HG03280 (cell line): ENCODE results near the gene WTAP.
"Not testable (repeated sequence)": the region's sequence is repeated elsewhere in the genome, so short reads cannot be mapped to it uniquely, and the experiment has no call there.

Source experiments
- ATAC-seq: cut with Tn5 transposase; IDR thresholded peaks from one replicate; pipeline ENCODE4 v1.9.1; 2021; ENCODE audit warnings: mild to moderate bottlenecking, moderate library complexity; ENCODE audit not compliant: unreplicated experiment

The WTAP gene

DNA sequence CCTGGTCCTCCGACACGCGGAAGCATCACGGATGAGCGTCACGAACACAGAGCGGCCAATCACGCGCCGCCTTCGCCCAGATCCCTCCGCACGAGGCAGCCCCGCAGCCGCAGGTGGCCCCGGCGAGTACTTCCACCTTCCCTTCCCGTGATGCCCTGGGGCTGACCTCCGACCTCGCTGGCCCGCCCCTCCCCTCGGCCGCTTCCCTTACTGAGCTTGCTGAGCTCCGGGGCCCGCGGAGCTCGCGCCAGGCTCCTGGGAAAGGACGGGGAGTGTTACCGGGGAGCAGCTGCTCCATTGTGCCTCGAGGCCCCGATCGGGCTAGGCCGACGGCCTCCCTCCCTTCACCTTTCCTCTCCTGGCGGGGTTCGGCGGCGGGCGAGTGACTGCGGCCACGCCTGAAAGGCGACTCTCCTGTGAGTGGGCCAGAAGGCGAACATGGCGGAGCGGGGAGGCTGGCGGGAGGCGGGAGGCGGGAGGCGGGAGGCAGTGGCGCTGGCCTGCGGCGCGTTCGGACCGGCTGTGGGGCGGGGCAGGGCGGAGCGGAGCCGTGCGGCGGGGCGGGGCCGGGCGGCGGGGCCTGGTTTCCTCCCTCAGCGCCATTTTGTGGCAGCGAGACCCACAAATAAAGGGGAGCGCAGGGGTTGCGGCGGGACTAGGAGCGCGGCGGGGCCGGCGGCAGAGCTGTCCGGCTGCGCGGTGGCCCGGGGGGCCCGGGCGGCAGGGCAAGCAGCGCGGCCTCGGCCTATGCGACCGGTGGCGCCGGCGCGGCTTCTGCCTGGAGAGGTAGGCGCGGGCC lies at the start of gene WTAP:
Gene WTAP, plus strand, starts transcription at position 589 of the 799 bp plus-strand sequence. CDS start 8,760 bp downstream, outside the sequence.
- peak; percentile 75 for ATAC-seq

DNA sequence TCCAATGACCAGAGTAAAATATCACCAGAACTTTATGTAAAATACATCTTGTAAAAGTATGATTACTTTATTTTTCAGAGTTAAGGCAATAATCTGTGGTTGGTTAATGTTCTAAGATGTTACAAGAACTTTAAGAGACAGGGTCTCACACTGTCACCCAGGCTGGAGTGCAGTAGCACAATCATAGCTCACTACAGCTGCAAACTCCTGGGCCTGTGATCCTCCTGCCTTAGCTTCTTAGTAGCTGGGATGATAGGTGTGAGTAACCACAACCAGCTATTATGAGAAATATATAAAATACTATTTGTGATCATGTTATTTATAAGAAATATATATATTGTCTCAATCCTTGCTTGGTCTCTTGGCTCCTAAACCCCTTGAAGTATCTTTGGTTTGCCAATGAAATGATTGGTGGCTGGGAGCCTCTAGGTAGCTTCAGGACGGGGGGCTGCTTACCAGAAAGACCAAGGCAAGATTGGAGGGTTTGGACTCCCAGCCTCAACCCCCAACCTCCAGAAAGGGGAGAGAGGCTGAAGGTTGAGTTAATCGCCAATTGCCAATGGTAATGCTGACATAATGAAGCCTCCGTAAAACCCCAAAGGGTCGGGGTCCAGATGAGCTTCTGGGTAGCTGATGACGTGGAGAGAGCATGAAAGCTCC lies 49.7 kb upstream of the WTAP start:
- no peak for ATAC-seq

DNA sequence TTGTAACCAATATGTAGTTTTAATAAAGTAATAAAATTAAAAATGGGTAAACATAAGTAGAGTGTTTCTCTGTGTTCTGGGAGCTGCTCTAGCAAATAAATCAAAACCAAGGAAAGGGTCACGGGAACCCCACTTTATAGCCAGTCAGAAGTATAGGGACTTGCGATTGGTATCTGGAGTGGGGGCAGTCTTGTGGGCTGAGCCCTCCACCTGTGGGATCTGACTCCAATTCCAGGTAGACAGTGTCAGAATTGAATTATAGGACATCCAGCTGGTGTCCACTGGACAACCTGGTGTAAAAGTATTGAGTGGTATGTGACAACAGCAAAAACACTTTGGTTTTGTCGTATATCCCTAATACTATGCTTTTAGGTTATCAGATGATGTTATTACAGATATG lies 48.7 kb upstream of the WTAP start:
- no peak for ATAC-seq

DNA sequence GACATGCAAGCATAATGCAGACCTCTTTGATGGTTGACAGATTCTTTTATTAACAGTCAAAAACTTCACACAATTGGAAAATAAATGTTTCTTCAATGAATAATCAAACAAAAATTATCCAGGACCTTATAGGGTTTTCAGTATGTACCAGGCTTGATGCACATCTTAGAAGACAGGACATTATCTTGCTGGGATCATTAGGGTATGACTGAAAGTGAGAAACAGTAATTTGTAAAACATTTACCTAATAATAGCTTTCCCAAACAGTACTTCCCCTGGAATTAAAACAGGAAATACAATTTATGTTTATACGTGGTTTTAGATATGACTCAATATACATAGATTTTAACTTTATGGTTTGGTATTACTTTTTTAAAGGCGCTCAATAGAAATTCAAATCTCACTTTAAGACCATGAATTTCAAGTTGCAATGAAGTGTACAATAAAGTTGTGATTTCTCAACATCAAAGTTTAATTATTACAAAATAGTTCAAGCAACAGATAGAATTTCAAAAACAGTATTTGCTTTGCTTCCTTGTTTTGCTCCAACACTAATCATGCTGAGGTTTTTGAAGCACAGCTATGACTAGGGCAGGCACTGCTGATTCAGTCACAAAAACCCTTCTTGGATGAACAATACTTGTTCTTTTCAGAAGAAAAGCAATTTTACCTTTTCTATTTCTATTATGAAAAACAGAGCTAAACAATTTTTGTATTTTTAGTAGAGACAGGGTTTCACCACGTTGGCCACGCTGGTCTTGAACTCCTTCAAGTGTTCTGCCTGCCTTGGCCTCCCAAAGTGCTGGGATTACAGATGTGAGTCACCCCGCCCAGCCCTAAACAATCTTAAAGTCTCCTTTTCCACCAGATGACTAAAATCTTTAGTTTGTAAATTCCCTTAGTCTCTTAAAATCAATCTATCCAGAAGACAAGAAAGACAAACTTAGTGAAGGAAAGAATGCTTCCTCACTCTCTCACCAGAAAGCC lies 47.9 kb upstream of the WTAP start:
- no peak for ATAC-seq

DNA sequence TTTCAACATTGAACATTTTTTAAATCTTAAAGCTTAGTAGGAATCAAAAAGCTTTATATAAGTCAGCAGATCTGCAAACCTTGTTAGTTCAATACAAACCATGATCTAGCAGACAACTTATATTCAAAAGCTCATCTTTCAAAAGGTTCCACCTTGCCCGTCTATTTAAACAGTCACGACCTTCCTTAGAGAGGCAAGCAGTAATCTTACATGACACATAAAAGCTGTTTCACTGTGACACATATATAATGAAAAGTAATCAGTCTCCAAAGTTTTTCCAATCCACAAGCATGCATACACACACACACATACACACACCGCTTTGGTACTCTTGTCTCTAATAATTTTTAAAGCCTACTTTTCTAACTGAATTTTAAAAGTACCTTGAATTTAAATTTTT lies 47.2 kb upstream of the WTAP start:
- no peak for ATAC-seq

DNA sequence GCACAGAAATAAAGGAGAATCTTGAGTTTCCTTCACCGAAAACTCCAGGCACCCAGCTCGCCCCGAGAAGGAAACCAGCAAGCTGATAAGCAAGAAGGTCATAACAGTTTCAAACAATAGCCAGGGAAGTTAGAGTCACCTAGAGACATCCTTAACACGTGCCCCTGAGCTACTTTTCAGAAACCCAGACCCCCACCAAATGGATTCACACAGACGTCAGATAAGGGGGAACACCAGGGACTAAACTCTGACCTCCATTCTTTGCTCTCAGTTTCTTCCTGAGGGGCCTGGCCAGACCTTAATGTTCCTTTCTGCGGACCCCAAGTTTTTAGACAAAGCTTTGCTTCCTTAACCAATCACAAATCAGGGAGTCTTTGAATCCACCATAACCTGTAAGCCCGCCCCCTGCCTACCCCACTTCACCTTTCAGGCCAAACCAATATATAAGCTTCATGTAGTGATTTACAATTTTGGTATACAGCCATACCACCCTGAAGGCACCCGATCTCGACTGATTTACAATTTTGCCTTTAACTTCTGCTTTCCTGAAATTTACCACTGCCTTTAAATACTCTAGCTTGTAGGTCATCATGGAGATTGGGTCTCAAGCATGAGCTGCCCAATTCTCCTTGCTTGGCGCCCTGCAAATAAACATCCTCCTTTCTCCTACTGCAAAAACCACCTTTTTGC lies 46.0 kb upstream of the WTAP start:
- ATAC-seq = no peak

DNA sequence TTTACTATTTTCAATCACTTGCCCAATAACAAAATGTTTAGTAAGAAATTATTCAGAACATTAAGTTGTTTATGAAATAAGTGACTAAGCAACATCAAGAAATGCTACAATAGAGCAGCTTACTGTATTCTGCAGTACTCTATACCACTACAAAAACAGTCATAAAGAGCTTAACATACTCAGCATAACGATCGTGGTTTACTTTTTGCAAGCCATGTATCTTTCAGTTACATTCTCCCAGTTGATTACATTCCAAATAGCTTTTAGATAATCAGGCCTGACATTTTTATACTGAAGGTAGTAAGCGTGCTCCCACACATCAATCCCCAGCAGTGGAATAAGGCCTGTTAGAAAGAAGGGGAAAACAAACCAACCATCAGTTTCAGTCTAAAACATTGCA lies 45.0 kb upstream of the WTAP start:
- no peak for ATAC-seq

DNA sequence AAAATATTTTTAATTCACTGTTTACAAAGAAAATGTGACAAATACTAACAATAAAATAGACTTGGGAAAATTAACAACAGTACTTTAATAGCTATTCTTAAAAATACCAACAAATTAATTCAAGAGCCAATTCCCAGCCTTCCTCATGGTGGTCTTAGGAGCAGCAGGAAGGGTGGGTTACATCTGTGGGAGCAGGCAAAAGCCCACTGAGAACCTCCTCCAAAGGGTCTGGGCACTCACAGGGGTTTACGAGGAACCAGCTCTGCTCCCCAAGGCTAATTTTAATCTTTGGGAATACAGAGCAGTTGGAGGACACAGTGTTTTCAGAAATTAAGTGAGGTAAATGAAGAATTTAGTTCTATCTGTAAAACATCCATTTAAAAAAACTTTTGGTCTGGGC lies 44.5 kb upstream of the WTAP start:
- no peak for ATAC-seq

DNA sequence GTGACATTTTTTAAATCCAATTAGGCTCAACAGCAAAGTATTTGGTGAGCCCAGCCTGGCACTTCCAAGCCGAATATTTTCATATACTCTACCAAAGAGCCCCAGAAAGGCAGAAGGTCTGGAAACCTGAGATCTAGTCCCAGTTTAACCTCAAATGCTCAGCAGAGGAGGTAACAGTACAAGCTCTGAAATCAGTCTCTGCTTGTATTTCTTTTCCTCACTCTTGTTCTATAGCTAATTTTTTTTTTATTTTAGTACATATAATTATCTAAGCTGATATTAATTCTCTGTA lies 43.3 kb upstream of the WTAP start:
- no peak for ATAC-seq

DNA sequence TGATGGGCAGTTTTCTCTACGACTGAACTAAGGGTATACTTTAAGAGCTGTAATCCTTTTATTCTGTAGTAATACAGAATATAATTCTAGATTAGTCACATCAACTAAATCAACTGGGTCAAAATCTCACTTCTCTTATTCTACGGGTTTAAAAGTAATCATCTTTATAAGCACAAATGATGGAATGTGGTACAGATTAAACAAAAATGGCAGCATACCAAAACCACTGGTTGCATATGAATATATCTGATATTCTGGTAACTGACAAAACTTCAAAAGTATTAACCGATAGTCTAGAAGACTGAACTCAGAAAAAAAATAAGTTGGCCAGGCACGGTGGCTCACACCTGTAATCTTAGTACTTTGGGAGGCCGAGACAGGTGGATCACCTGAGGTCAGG lies 41.3 kb upstream of the WTAP start:
- ATAC-seq = no peak

DNA sequence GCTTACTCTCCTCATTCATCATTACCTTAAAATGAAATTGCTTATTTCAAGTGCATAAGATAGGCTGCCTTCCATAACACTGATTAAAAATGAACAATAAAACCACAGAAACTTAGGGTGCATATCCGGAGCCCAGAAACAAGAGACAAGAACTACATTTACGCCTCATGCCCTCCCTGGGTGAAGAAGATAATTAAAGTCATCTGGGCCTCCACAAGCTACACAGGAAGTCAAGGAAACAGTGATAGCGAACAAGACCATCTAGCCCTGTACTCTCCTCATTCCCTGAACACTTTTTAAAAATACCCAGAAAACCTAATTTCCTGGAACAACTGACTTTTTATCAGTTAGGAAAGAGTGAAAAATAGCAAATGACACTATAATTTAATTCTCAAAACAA lies 40.6 kb upstream of the WTAP start:
- no peak for ATAC-seq

DNA sequence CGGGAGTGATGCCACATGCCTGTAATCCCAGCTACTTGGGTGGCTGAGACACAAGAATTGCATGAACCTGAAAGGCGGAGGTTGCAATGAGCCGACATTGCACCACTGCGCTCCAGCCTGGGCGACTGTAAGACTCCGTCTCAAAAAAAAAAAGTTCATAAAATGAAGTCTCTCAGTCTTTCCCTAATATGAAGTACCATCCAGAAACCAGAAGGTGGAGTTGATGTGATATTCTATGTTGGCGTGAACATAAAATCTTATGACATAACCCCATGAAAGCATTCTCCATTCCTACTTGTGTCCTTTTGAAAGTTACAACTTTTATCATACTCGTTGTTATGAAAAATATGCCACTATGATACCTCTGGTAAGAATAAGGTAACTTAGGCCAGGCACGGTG lies 40.0 kb upstream of the WTAP start:
- no peak for ATAC-seq

DNA sequence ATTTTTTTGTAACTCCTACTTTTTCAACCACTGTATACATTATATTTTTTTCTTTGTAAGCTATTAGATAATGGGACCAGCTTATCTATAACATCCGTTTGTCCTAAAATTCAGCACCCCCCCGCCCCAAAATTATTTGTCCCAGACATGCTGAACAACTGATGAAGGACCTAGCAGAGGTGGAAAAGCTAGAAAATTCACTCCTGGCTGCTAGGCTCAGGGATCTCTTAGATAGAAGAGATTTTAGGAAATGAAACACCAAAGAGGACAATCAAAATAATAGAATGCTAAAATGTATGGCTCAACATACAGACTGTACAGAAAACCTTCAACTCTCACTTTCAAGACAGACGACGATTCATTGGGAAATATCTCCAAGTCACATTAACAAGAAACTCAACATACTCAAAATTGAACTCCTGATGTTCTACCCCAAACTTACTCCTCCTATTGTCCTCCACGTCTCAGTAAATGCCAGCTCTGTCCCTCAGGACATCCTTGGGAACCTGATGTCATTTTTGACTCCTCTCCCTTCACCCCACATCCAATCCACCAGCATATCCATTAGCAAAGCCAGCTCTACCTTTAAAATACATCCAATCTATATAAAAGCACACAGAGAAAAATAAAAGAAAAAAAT lies 38.9 kb upstream of the WTAP start:
- no peak for ATAC-seq

DNA sequence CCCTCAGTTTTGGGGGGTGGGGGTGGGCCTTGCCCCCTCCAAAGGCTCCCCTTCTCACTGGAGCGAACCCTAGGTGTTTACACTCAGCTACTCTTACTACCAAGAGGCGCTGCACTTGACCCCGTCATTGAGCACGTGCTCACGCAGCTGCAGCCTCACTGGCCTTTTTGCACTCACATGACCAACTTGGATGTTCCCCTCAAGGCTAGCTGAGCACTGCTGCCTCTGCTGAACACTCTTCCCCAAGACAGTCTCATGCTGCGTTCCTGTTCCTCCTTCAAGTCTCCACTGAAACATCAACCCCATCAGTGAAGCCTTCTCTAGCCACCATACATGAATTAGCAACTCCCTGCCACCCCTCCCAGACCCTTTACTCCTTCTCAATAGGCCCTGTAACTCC lies 38.3 kb upstream of the WTAP start:
- no peak for ATAC-seq

DNA sequence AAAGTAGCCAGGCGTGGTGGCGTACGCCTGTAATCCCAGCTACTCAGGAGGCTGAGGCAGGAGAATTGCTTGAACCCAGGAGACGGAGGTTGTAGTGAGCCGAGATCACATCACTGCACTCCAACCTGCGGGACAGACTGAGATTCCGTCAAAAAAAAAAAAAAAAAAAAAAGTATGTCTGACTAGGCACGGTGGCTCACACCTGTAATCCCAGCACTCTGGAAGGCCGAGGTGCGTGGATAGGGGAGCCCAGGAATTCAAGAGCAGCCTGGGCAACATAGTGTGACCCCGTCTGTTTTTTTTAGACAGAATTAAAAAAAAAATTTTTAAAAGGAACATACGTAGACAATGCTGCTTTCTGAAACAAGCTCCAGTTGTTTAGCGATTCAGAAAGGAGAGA lies 37.2 kb upstream of the WTAP start:
- not testable (repeated sequence) for ATAC-seq

DNA sequence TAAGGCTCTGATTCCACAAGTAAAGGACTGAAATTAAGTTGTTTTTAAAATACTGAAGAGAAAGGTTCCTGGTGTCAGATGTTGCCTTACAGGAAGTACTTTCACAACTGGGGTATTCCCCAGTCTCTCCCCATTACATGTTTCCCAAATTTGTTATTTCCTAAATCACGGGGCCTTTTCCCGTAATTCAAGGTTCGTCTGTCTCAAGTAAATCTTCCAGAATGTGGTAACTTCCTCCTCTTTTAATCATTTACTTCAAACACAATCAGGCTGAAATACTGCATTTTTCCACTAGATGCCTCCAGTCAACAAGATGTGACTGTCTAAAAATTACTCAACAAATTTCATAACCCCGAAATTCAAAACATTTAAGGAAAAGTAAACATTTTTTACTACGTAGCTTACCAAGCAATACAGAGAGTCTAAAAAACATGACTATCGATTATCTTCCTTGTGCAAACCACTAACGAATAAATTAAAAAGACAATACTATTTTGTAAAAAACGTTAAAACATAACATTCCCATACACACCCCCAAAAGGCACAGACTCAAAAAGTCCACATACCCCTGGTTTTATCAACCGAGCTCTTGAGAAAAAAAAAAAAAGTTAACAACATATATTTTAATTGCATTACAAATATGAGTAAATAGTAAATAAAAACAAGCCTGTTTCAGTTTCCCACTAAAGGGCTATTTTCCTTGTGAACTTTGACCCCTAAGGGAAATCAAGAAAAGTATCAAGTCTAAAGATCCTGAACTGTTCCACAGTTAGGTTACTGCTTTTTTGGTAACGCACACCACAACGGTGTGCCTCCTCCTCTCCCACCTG lies 36.0 kb upstream of the WTAP start:
- ATAC-seq = no peak

DNA sequence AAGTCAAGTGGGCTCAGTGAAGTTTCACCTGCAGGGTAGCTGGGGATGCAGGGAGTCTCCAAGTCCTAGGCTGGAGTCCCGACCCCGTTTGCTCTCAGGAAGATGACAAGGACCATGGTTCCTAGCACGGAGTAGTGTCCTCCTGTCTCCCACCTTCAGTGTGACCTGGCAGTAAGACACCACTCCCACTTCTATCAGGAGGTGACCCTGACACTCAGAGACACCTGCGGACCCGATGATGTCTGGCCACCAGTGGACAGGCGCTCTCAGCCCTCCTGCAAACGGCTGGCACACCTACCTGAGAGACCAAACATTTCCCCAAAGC lies 35.4 kb upstream of the WTAP start:
- no peak for ATAC-seq

DNA sequence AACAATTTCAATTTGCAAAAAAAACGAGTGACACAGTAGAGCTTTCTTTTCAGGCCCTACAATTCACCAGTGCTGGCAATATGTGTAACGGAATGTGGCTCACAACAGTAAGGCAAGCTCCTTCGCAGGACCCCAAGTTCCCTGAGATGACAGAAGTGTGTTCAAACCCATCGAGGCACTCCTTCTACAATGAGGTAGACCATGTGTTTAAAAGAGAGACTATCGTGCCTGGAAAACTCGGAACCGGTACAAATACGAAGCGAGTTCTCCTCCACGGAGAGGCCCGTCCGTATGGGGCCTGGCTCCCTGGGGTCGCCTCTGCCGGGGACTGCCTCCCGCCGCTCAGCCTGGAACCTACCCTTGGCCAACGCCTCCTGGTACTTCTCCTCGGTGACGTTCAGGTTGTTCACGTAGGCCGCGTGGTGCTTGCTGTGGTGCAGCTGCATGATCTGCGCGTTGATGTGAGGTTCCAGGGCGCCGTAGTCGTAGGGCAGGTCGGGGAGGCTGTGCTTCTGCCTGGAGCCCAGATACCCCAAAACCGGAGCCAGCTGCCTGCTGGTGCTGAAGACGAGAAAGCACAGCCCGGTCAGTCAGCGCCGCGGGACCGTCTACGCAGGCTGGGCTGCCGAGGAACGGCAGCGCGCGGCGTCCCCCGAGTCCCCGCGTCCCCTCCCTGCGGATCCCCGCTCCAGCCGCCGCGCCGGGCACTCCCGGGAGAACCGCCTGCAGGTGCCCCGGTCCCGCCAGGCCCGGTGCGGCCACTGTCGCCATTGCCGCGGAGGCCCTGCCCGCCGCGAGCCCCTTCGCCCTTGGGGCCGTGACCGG lies 34.8 kb upstream of the WTAP start:
- ATAC-seq = peak; percentile 39
